ENCODE measurements around the gene TM9SF2. TPM values are rescaled to one million over a fixed set of nuclear protein-coding genes. Genes with fewer than 3 reads are reported as not detected.

TM9SF2 gene
- total and polyA plus RNA-seq, 2 of the 4 experiments (the other 2 are of a cell fraction) = 46.1 to 85.5 TPM

GRCh38 chr13:99604636-99605035 is 103.4 kb downstream of the TM9SF2 start:
- intact Hi-C loops (cut with micrococcal nuclease) = no loop called here
- dilution Hi-C loops (cut with HindIII; ENCODE audit: low sequenced_read_pairs, unreplicated experiment) = no loop called here
- H2BK5ac ChIP-seq (ENCODE audit: low read depth, low read length, poor library complexity, severe bottlenecking) = no peak overlapping the region

More at GRCh38 chr13:99604636-99605035, 103.4 kb downstream of the TM9SF2 start:
- Histone ChIP-seq H4K20me1 (ENCODE audit: insufficient read depth, low read length) (no peaks in the 10 kb centered on the region), H3K4me1 (ENCODE audit: control insufficient read depth, insufficient read depth, low read length) (no peaks in the 10 kb centered on the region; the same call in 1 of the 2 replicates), H2AK5ac (ENCODE audit: low read depth, low read length) (no peak overlapping the region), H2BK15ac (ENCODE audit: low read depth, low read length) (no peak overlapping the region), H3K23ac (ENCODE audit: low read depth, low read length) (no peak overlapping the region), H4K5ac (ENCODE audit: low read depth, low read length) (no peak overlapping the region), H3K27me3 (ENCODE audit: control insufficient read depth, insufficient read depth, low read length) (peaks cover 16% of the 10 kb centered on the region), H3K9me3 (ENCODE audit: control insufficient read depth, insufficient read depth, low read length) (no peaks in the 10 kb centered on the region), H2AK9ac (replicated peaks; ENCODE audit: low read depth, low read length, poor library complexity) (no peak overlapping the region), H3K27ac (ENCODE audit: insufficient read depth, low read length) (no peak overlapping the region), H3K79me1 (ENCODE audit: low read depth in 1 of 2, low read length in 2 of 2) (no peaks in the 10 kb centered on the region), H3K4me3 (ENCODE audit: insufficient read depth, low read depth, low read length) (no peak overlapping the region), H2BK20ac (ENCODE audit: low read depth, low read length) (no peak overlapping the region), H4K8ac (ENCODE audit: low read depth in 2 of 2, low read length in 2 of 2) (no peak overlapping the region), H3K36me3 (ENCODE audit: control insufficient read depth, insufficient read depth, low read length) (no peaks in the 10 kb centered on the region), H3K56ac (ENCODE audit: extremely low read depth, insufficient read depth, low read length) (no peak overlapping the region), H2AFZ (replicated peaks; ENCODE audit: low read length, poor library complexity) (no peak overlapping the region), H3K9ac (ENCODE audit: low read depth, low read length) (no peak overlapping the region), H3K4ac (ENCODE audit: low read depth, low read length) (no peak overlapping the region), H4K91ac (ENCODE audit: insufficient read depth, low read depth, low read length) (no peak overlapping the region), H3K18ac (ENCODE audit: low read depth, low read length) (no peak overlapping the region), H3K4me2 (ENCODE audit: low read depth, low read length) (no peak overlapping the region), H3K14ac (replicated peaks; ENCODE audit: low read depth, low read length) (no peak overlapping the region), H3K9me1 (ENCODE audit: insufficient read depth, low read length) (no peaks in the 10 kb centered on the region), H2BK120ac (ENCODE audit: low read depth, low read length) (no peak overlapping the region)
- no TSS peak for BruUV-seq (replicated peaks)
- ChIA-PET CTCF (no interaction called here), POLR2A (ENCODE audit: unreplicated experiment) (no interaction called here)
- TF ChIP-seq MAFK (IDR thresholded peaks at IDR 0.05; ENCODE audit: low read depth, low read length) = no peak
- no peak for TF ChIP-seq FOS (IDR thresholded peaks at IDR 0.05; ENCODE audit: low read depth, low read length)
- no peak for TF ChIP-seq SMC3 (IDR thresholded peaks at IDR 0.05; ENCODE audit: low read depth, low read length)
- no peak for TF ChIP-seq ELK1 (IDR thresholded peaks at IDR 0.05; ENCODE audit: borderline replicate concordance, low read depth, low read length)
- TF ChIP-seq CEBPB (IDR thresholded peaks at IDR 0.05; ENCODE audit: low read depth, low read length) = no peak
- TF ChIP-seq CHD1 (IDR thresholded peaks at IDR 0.05; ENCODE audit: low read depth, low read length) = no peak
- TF ChIP-seq USF2 (IDR thresholded peaks at IDR 0.05; ENCODE audit: low read depth, low read length) = no peak
- no peak for TF ChIP-seq RFX5 (IDR thresholded peaks at IDR 0.05; ENCODE audit: low read depth, low read length)
- TF ChIP-seq CTCF (conservative IDR thresholded peaks at IDR 0.05; ENCODE audit: low read depth, low read length) = no peak
- TF ChIP-seq MXI1 (IDR thresholded peaks at IDR 0.05; ENCODE audit: borderline replicate concordance, low read depth, low read length) = no peak
- TF ChIP-seq POLR2A (IDR thresholded peaks at IDR 0.05; ENCODE audit: low read depth, low read length) = no peak
- no peak for TF ChIP-seq BHLHE40 (IDR thresholded peaks at IDR 0.05; ENCODE audit: low read depth, low read length)
- no peak for TF ChIP-seq RCOR1 (IDR thresholded peaks at IDR 0.05; ENCODE audit: insufficient replicate concordance, low read length)
- no peak for TF ChIP-seq MAZ (IDR thresholded peaks at IDR 0.05; ENCODE audit: borderline replicate concordance, low read depth, low read length)
- TF ChIP-seq NFE2L2 (IDR thresholded peaks at IDR 0.05; ENCODE audit: low read depth, low read length) = no peak
- no peak for TF ChIP-seq RAD21 (IDR thresholded peaks at IDR 0.05; ENCODE audit: low read length)
- in situ Hi-C loops (cut with MboI; ENCODE audit: low sequenced_read_pairs) = no loop called here
- 90% methylated on average over 2 of the region's 3 CpGs; no CpG with 5 or more reads in 1 of the 2 experiments for WGBS, 2 experiments (ENCODE audit: extremely low coverage in 2 of 2, insufficient read length in 1 of 2)
- no peak for ATAC-seq (ENCODE audit: low read depth)
- no peak for DNase-seq
